Fibroblast of lung (primary cell): ENCODE results near the gene PGLYRP3. TPM values are rescaled to one million over a fixed set of nuclear protein-coding genes. Genes with fewer than 3 reads are reported as not detected.

Source experiments
- DNase-seq, 2 donors: peaks; one replicate each; pipeline versions ENCODE4 v3.0.0 to v3.0.0-alpha.2; 2010; ENCODE audit warnings: low read depth in 2 of 2
- H2AFZ ChIP-seq: 2 replicates; pipeline ENCODE4 v1.5.1; 2012; ENCODE audit warnings: low read length, control low read depth, inconsistent platforms
- H3K27ac ChIP-seq: 2 replicates; pipeline ENCODE4 v1.5.1; 2011; ENCODE audit warnings: low read length, control low read depth; ENCODE audit not compliant: insufficient read depth
- H3K27me3 ChIP-seq: 2 replicates; pipeline ENCODE4 v1.5.1; 2011; ENCODE audit warnings: mild to moderate bottlenecking, low read length; ENCODE audit not compliant: control insufficient read depth, insufficient read depth
- H3K36me3 ChIP-seq: 2 replicates; pipeline ENCODE4 v1.5.1; 2011; ENCODE audit warnings: low read length; ENCODE audit not compliant: control insufficient read depth, insufficient read depth
- H3K4me1 ChIP-seq: 2 replicates; pipeline ENCODE4 v1.5.1; 2011; ENCODE audit warnings: low read length; ENCODE audit not compliant: control insufficient read depth, insufficient read depth; ENCODE audit errors: extremely low read depth
- H3K4me2 ChIP-seq: 2 replicates; pipeline ENCODE4 v1.5.1; 2011; ENCODE audit warnings: low read length, control low read depth; ENCODE audit not compliant: insufficient read depth; ENCODE audit errors: extremely low read depth
- H3K4me3 ChIP-seq, 4 experiments: fragments of 200-600 bp in 1 of 4; sonication (generic) in 1 of 4; replicated peaks in 1 of 4; 2 replicates each; pipeline ENCODE4 v1.5.1; 2011 to 2016; ENCODE audit warnings: low read length in 4 of 4, low read depth in 3 of 4, mild to moderate bottlenecking in 3 of 4, control low read depth in 2 of 4, inconsistent platforms in 1 of 4, mixed read lengths in 1 of 4; ENCODE audit not compliant: insufficient read depth in 1 of 4; ENCODE audit errors: control extremely low read depth in 1 of 4
- H3K79me2 ChIP-seq: 2 replicates; pipeline ENCODE4 v1.5.1; 2012; ENCODE audit warnings: mild to moderate bottlenecking, low read length, inconsistent platforms; ENCODE audit not compliant: control insufficient read depth, insufficient read depth
- H3K9ac ChIP-seq: 2 replicates; pipeline ENCODE4 v1.5.1; 2011; ENCODE audit warnings: mild to moderate bottlenecking, low read length, control low read depth; ENCODE audit not compliant: insufficient read depth
- H3K9me3 ChIP-seq: 2 replicates; pipeline ENCODE4 v1.5.1; 2012; ENCODE audit warnings: low read depth, low read length; ENCODE audit not compliant: control insufficient read depth, insufficient read depth
- H4K20me1 ChIP-seq: 2 replicates; pipeline ENCODE4 v1.5.1; 2011; ENCODE audit warnings: low read length; ENCODE audit not compliant: control insufficient read depth, insufficient read depth; ENCODE audit errors: extremely low read depth
- EZH2 ChIP-seq: IDR thresholded peaks from 2 replicates; pipeline ENCODE4 v1.5.1; 2012; ENCODE audit warnings: low read length, control low read depth, mild to moderate bottlenecking; ENCODE audit errors: missing control alignments
- polyA plus RNA-seq, 2 donors: library from polyadenylated mRNA; depleted of rRNA in 1 of 2; stranded (reverse) in 1 of 2; unstranded in 1 of 2; fragments of >200 nt; gene quantifications; 2 replicates each; pipeline ENCODE4 v1.2.1, GENCODE V29; 2011 to 2012; ENCODE audit warnings: missing spikeins in 1 of 2
- total RNA-seq: library from RNA; depleted of rRNA; stranded (reverse); fragments of >200 nt; gene quantifications from 2 replicates; pipeline ENCODE4 v1.2.1, GENCODE V29; 2014
- TF ChIP-seq, protein P1 (sequence below), 2 donors: IDR thresholded peaks in 1 of 2; conservative IDR thresholded peaks in 1 of 2; 1 replicate in 1 of 2; 2 replicates in 1 of 2; pipeline ENCODE4 v1.5.1; 2011 to 2012; ENCODE audit warnings: low read length in 2 of 2, control low read depth in 1 of 2, inconsistent platforms in 1 of 2, low read depth in 1 of 2, mild to moderate bottlenecking in 1 of 2

The PGLYRP3 gene
- total and polyA plus RNA-seq, 2 donors (not counting 1 experiment from before 2014, with no cell fraction given): not detected

DNA sequence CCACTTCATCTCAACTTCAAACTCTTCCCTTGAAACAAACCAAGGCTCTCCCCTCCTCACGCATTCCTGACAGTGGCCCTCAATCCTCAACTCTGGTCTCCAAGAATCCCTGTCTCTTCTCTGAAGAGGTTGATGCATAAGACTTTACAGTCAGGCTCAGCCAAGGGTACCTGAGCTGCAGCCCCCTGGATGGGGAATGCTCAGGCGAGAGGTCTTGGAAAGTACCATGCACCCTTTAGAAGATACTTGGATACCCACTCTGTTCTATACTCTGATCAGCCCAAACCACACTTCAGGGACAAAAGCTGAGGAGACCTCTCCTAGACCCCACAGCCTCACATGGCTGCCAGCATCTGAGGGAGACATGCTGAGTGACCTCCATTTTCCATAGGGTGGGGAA, 536 bp upstream of the PGLYRP3 start:
- no peak for DNase-seq
- Histone ChIP-seq H3K4me3 (no peak overlapping the region), H3K79me2 (no peaks in the 10 kb centered on the region), H3K4me2 (no peak overlapping the region), H3K27ac (no peak overlapping the region), H3K9me3 (no peaks in the 10 kb centered on the region), H2AFZ (no peak overlapping the region), H4K20me1 (no peaks in the 10 kb centered on the region), H3K9ac (no peak overlapping the region), H3K36me3 (no peaks in the 10 kb centered on the region), H3K27me3 (no peaks in the 10 kb centered on the region), H3K4me1 (no peaks in the 10 kb centered on the region)
- TF ChIP-seq, protein P1, sequence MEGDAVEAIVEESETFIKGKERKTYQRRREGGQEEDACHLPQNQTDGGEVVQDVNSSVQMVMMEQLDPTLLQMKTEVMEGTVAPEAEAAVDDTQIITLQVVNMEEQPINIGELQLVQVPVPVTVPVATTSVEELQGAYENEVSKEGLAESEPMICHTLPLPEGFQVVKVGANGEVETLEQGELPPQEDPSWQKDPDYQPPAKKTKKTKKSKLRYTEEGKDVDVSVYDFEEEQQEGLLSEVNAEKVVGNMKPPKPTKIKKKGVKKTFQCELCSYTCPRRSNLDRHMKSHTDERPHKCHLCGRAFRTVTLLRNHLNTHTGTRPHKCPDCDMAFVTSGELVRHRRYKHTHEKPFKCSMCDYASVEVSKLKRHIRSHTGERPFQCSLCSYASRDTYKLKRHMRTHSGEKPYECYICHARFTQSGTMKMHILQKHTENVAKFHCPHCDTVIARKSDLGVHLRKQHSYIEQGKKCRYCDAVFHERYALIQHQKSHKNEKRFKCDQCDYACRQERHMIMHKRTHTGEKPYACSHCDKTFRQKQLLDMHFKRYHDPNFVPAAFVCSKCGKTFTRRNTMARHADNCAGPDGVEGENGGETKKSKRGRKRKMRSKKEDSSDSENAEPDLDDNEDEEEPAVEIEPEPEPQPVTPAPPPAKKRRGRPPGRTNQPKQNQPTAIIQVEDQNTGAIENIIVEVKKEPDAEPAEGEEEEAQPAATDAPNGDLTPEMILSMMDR (conservative IDR thresholded peaks at IDR 0.05 in 1 of 2, IDR thresholded peaks at IDR 0.05 in 1 of 2; ENCODE audit: low read depth in 1 of 2, low read length in 2 of 2): no peak
- no peak for TF ChIP-seq EZH2

- Histone ChIP-seq H3K79me2 (no peaks in the 10 kb centered on the region), H3K9ac (no peak overlapping the region), H3K27me3 (no peaks in the 10 kb centered on the region), H4K20me1 (no peaks in the 10 kb centered on the region), H3K27ac (no peak overlapping the region), H3K4me1 (no peaks in the 10 kb centered on the region), H3K4me2 (no peak overlapping the region), H2AFZ (no peak overlapping the region), H3K36me3 (no peaks in the 10 kb centered on the region), H3K9me3 (no peaks in the 10 kb centered on the region), H3K4me3 (no peak overlapping the region)
- no peak for DNase-seq
- no peak for TF ChIP-seq EZH2
- TF ChIP-seq, protein P1 (conservative IDR thresholded peaks at IDR 0.05 in 1 of 2, IDR thresholded peaks at IDR 0.05 in 1 of 2; ENCODE audit: low read depth in 1 of 2, low read length in 2 of 2): no peak
These were observed 2.2 kb downstream of the PGLYRP3 start for GRCh38 chr1:153310526-153310925.

DNA sequence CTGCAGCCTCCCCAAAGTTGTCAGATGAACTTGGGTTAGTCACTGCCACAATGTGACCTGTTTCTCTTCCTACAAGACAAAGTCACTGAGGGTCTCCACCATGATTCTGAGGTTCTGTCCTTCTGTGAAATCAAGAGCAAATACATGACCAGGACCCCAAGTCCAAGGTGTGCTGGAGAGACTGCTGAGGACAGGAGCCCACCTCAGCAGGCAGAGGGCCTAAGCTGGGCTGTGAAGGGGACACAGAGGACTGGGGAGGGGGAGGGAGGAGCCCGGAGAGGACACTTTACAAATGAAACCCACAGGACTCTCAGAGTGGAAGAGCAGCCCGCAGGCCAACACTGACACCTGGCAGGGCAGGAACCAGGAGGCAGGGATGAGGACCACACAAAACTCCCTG, 3.3 kb downstream of the PGLYRP3 start:
- no peaks in the 10 kb centered on the region for H3K9me3 ChIP-seq
- H3K4me2 ChIP-seq: no peak overlapping the region
- H3K4me3 ChIP-seq: no peak overlapping the region
- H3K79me2 ChIP-seq: no peaks in the 10 kb centered on the region
- H3K4me1 ChIP-seq: no peaks in the 10 kb centered on the region
- H3K27me3 ChIP-seq: no peaks in the 10 kb centered on the region
- H4K20me1 ChIP-seq: no peaks in the 10 kb centered on the region
- no peak overlapping the region for H3K27ac ChIP-seq
- no peaks in the 10 kb centered on the region for H3K36me3 ChIP-seq
- DNase-seq: no peak
- TF ChIP-seq, protein P1 (conservative IDR thresholded peaks at IDR 0.05 in 1 of 2, IDR thresholded peaks at IDR 0.05 in 1 of 2; ENCODE audit: low read depth in 1 of 2, low read length in 2 of 2): no peak
- TF ChIP-seq EZH2: no peak
- no peak overlapping the region for H3K9ac ChIP-seq
- H2AFZ ChIP-seq: no peak overlapping the region
